ENCODE results near the gene MYO3B. TPM values are rescaled to one million over a fixed set of nuclear protein-coding genes. Genes with fewer than 3 reads are reported as not detected.

The MYO3B gene
- total RNA-seq, 4 donors from 2014 or later: 0.34 to 0.95 (median 0.89) TPM

DNA sequence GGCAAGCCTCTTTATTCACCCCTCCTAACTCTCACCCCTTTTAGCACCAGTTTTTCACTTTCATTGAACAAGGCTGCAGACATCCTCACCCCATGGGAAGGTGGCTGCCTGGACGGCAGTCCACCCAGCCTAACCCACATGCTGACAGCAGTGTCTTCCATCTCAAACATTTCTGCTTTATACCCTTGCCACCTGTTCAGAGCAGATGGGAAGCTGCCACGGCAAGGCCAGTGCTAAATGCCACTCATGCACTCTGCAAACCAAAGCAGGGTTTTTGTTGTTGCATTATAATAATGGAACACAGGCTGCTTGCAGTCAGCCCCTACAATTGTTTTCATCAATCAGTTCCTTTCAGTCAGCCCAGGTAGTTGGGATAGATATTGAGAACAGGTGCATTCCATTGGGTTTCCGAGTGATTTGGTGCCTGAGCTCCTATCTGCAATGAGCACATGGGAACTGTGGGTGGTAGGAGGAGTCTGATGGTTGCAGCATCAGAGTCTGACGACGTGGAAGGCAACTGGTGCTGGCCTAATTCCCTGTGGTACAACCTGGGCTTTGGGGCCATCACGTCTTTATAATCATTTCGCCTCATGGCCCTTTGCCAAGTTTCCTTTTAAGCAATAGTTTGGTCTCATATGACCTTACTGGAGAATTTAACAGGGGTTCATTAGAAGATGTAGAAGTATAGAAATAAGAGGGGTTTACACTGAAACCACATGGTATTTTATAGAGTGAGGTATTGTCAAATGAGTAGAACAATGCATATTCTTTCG, 284.7 kb downstream of the MYO3B start:
- no peak for TF ChIP-seq POLR2A (IDR thresholded peaks at IDR 0.05)
- TF ChIP-seq EP300 (IDR thresholded peaks at IDR 0.05): no peak
- TF ChIP-seq, protein P1, sequence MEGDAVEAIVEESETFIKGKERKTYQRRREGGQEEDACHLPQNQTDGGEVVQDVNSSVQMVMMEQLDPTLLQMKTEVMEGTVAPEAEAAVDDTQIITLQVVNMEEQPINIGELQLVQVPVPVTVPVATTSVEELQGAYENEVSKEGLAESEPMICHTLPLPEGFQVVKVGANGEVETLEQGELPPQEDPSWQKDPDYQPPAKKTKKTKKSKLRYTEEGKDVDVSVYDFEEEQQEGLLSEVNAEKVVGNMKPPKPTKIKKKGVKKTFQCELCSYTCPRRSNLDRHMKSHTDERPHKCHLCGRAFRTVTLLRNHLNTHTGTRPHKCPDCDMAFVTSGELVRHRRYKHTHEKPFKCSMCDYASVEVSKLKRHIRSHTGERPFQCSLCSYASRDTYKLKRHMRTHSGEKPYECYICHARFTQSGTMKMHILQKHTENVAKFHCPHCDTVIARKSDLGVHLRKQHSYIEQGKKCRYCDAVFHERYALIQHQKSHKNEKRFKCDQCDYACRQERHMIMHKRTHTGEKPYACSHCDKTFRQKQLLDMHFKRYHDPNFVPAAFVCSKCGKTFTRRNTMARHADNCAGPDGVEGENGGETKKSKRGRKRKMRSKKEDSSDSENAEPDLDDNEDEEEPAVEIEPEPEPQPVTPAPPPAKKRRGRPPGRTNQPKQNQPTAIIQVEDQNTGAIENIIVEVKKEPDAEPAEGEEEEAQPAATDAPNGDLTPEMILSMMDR (IDR thresholded peaks at IDR 0.05): no peak
- no peak for TF ChIP-seq POLR2AphosphoS5 (IDR thresholded peaks at IDR 0.05)
- Histone ChIP-seq H3K27ac (no peak overlapping the region), H3K27me3 (no peaks in the 10 kb centered on the region), H3K4me3 (no peak overlapping the region), H3K9me3 (no peaks in the 10 kb centered on the region), H3K4me1 (no peaks in the 10 kb centered on the region), H3K36me3 (no peaks in the 10 kb centered on the region)
- no peak for DNase-seq (ENCODE audit: low spot score in 2 of 2)
- WGBS: 68% methylated on average over 8 of the region's 8 CpGs

DNA sequence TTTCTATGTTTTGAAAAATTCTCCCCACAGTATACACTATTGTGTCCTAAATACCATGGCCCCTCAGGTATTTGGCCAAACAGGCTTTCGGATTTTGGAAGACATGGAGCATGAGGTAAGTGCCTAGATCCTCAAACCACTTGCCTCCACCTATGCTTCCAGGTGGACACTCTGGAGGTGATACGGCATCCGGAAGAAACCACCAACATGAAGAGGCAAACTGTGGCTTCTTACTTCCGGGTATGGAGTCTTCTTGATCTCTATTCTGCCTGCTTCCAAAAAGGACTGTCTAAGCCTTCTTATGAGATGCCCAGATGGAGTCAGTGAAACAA, 285.2 kb downstream of the MYO3B start:
- TF ChIP-seq, protein P1 (IDR thresholded peaks at IDR 0.05): no peak
- no peak for TF ChIP-seq POLR2A (IDR thresholded peaks at IDR 0.05)
- no peak for TF ChIP-seq EP300 (IDR thresholded peaks at IDR 0.05)
- no peak for TF ChIP-seq POLR2AphosphoS5 (IDR thresholded peaks at IDR 0.05)
- WGBS: 97% methylated on average over 4 of the region's 4 CpGs

DNA sequence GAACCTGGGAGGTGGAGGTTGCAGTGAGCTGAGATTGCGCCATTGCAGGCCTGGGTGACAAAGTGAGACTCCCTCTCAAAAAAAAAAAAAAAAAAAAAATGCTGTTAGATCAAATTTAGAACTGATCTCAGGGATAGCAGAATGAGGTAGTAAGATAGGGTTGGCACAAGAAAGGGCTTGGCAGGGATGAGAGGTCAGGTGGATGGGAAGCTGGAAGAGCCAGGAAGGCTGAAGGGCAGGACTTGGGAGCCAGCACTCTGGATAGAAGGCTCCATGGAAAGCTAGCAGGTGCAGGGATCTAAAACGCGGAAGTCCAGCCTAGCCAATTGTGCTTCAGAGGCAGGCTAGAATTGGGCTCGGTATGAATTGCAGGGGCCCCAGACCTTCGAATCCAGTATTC, 286.3 kb downstream of the MYO3B start:
- no peak overlapping the region for H3K27ac ChIP-seq
- H3K9me3 ChIP-seq: no peaks in the 10 kb centered on the region
- WGBS: 94% methylated on average over 5 of the region's 5 CpGs
- H3K4me3 ChIP-seq: no peak overlapping the region
- H3K4me1 ChIP-seq: peaks cover 3% of the 10 kb centered on the region
- H3K36me3 ChIP-seq: no peaks in the 10 kb centered on the region
- DNase-seq (ENCODE audit: low spot score in 2 of 2): no peak
- no peaks in the 10 kb centered on the region for H3K27me3 ChIP-seq
- TF ChIP-seq POLR2AphosphoS5 (IDR thresholded peaks at IDR 0.05) (no peak), POLR2A (IDR thresholded peaks at IDR 0.05) (no peak), EP300 (IDR thresholded peaks at IDR 0.05) (no peak)
- TF ChIP-seq, protein P1 (IDR thresholded peaks at IDR 0.05): no peak

More for the DNA sequence above, 285.2 kb downstream of the MYO3B start:
- DNase-seq (ENCODE audit: low spot score in 2 of 2): no peak
- Histone ChIP-seq H3K4me3 (no peak overlapping the region), H3K27ac (no peak overlapping the region), H3K4me1 (peaks cover 2% of the 10 kb centered on the region), H3K9me3 (no peaks in the 10 kb centered on the region), H3K27me3 (no peaks in the 10 kb centered on the region), H3K36me3 (no peaks in the 10 kb centered on the region)

DNA sequence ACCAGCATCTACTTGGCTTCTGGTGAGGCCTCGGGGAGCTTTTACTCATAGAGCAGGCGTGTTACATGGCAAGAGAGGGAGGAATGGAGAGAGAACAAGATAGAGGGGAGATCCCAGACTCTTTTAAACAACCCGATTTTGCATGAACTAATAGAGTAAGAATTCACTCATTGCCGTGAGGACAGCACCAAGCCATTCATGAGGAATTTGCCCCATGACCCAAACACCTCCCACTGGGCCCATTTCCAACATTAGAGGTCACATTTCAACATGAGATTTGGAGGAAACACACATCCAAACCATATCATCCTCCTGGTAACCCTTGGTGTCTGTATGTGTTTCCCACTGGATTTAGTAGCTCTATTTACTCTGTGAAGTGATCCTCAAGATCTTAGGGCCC, 287.3 kb downstream of the MYO3B start:
- H3K4me3 ChIP-seq: no peak overlapping the region
- no peak for TF ChIP-seq EP300 (IDR thresholded peaks at IDR 0.05)
- DNase-seq (ENCODE audit: low spot score in 2 of 2): no peak
- H3K36me3 ChIP-seq: no peaks in the 10 kb centered on the region
- H3K27ac ChIP-seq: no peak overlapping the region
- 82% methylated on average over 4 of the region's 4 CpGs for WGBS
- H3K9me3 ChIP-seq: no peaks in the 10 kb centered on the region
- no peaks in the 10 kb centered on the region for H3K27me3 ChIP-seq
- peaks cover 3% of the 10 kb centered on the region for H3K4me1 ChIP-seq

DNA sequence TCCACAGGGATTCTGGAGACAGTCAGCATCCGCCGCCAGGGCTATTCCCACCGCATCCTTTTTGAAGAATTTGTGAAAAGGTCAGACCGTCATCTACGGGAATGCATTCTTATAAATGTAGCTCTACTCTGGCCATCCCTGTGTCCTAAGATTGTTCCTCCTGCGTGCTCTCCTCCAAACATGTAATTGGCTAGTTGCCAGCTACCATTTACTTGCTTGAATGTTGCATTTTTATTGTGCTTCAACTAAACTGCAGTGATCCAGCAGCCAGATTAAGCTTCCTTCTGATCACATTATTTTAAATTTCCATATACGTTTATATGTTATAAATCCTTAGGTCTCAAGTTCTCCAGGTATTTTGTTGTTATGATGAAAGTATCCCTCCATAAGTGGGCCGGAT, 288.7 kb downstream of the MYO3B start:
- no peak for TF ChIP-seq POLR2AphosphoS5 (IDR thresholded peaks at IDR 0.05)
- TF ChIP-seq, protein P1 (IDR thresholded peaks at IDR 0.05): no peak
- TF ChIP-seq POLR2A (IDR thresholded peaks at IDR 0.05): no peak
- TF ChIP-seq EP300 (IDR thresholded peaks at IDR 0.05): no peak
- no peaks in the 10 kb centered on the region for H3K27me3 ChIP-seq
- H3K27ac ChIP-seq: no peak overlapping the region
- H3K36me3 ChIP-seq: no peaks in the 10 kb centered on the region
- DNase-seq (ENCODE audit: low spot score in 2 of 2): no peak
- no peak overlapping the region for H3K4me3 ChIP-seq
- no peaks in the 10 kb centered on the region for H3K9me3 ChIP-seq
- 89% methylated on average over 8 of the region's 8 CpGs for WGBS
- H3K4me1 ChIP-seq: peaks cover 3% of the 10 kb centered on the region
